ENCODE measurements around the gene MBNL1. TPM values are rescaled to one million over a fixed set of nuclear protein-coding genes. Genes with fewer than 3 reads are reported as not detected.

MBNL1 gene
- total RNA-seq, 2 experiments from 2014 or later, result 163 to 174 TPM

- peaks cover 54% of the 10 kb centered on the region for H3K36me3 ChIP-seq (ENCODE audit: insufficient read depth, low read length)
- ChIA-PET POLR2A (interaction anchor here (0.7 kb wide), 1 partner anchor 12 kb away, joined by 4 read pairs; no protein-coding TSS in a partner anchor), CTCF (ENCODE audit: unreplicated experiment) (no interaction called here)
- H3K4me3 ChIP-seq (ENCODE audit: low read depth, low read length, poor library complexity, severe bottlenecking), result no peak overlapping the region
- H3K4me1 ChIP-seq (ENCODE audit: insufficient read depth, low read length, poor library complexity, severe bottlenecking), result peaks cover 16% of the 10 kb centered on the region
- intact Hi-C loops (cut with micrococcal nuclease; ENCODE audit: unreplicated experiment), result no loop called here
- H3K79me2 ChIP-seq (ENCODE audit: insufficient read depth, low read depth, low read length), result peaks cover 98% of the 10 kb centered on the region
- H3K27ac ChIP-seq (ENCODE audit: low read depth, low read length, poor library complexity, severe bottlenecking), result no peak overlapping the region
- H3K9me2 ChIP-seq (ENCODE audit: insufficient read depth, low read length), result no peaks in the 10 kb centered on the region
- no peak overlapping the region for H2AFZ ChIP-seq (ENCODE audit: low read length)
- no TSS peak for BruUV-seq (replicated peaks)
- DNase-seq (ENCODE audit: low spot score), result peak; percentile 27
- TF ChIP-seq CTCF (conservative IDR thresholded peaks at IDR 0.05; ENCODE audit: low read length), result no peak
- TF ChIP-seq EZH2phosphoT487 (IDR thresholded peaks at IDR 0.05; ENCODE audit: borderline replicate concordance, low read depth, low read length), result no peak
- peaks cover 8% of the 10 kb centered on the region; the same call in 1 of the 2 replicates for H3K9me3 ChIP-seq (ENCODE audit: low read length)
- peaks cover 22% of the 10 kb centered on the region; the same call in 1 of the 2 replicates for H4K20me1 ChIP-seq (ENCODE audit: insufficient read depth, low read length)
- H3K4me2 ChIP-seq (ENCODE audit: low read length), result peak overlapping the region; percentile 5
These were observed 54.0 kb downstream of the MBNL1 start for GRCh38 chr3:152322756-152323155.

GRCh38 chr3:152323834-152324233, 55.1 kb downstream of the MBNL1 start:
- Histone ChIP-seq H3K27ac (ENCODE audit: low read depth, low read length, poor library complexity, severe bottlenecking) (no peak overlapping the region), H3K36me3 (ENCODE audit: insufficient read depth, low read length) (peaks cover 55% of the 10 kb centered on the region), H2AFZ (ENCODE audit: low read length) (no peak overlapping the region), H3K4me1 (ENCODE audit: insufficient read depth, low read length, poor library complexity, severe bottlenecking) (peaks cover 16% of the 10 kb centered on the region), H3K9me2 (ENCODE audit: insufficient read depth, low read length) (no peaks in the 10 kb centered on the region), H3K4me2 (ENCODE audit: low read length) (no peak overlapping the region), H3K4me3 (ENCODE audit: low read depth, low read length, poor library complexity, severe bottlenecking) (no peak overlapping the region), H3K9me3 (ENCODE audit: low read length) (peaks cover 8% of the 10 kb centered on the region; the same call in 1 of the 2 replicates), H3K79me2 (ENCODE audit: insufficient read depth, low read depth, low read length) (peaks cover 98% of the 10 kb centered on the region), H4K20me1 (ENCODE audit: insufficient read depth, low read length) (peaks cover 17% of the 10 kb centered on the region; the same call in 1 of the 2 replicates)
- intact Hi-C loops (cut with micrococcal nuclease; ENCODE audit: unreplicated experiment), result no loop called here
- ChIA-PET POLR2A (interaction anchor here (1.1 to 1.5 kb wide), 4 partner anchors 9 to 51 kb away, joined by 3 to 6 read pairs (median 4); no protein-coding TSS in a partner anchor), CTCF (ENCODE audit: unreplicated experiment) (no interaction called here)
- no peak for DNase-seq (ENCODE audit: low spot score)
- BruUV-seq (replicated peaks), result no TSS peak
- TF ChIP-seq CTCF (conservative IDR thresholded peaks at IDR 0.05; ENCODE audit: low read length), result no peak
- no peak for TF ChIP-seq EZH2phosphoT487 (IDR thresholded peaks at IDR 0.05; ENCODE audit: borderline replicate concordance, low read depth, low read length)

- H3K4me3 ChIP-seq (ENCODE audit: low read depth, low read length, poor library complexity, severe bottlenecking), result no peak overlapping the region
- peaks cover 9% of the 10 kb centered on the region; the same call in 1 of the 2 replicates for H4K20me1 ChIP-seq (ENCODE audit: insufficient read depth, low read length)
- no peak overlapping the region for H3K27ac ChIP-seq (ENCODE audit: low read depth, low read length, poor library complexity, severe bottlenecking)
- TF ChIP-seq CTCF (conservative IDR thresholded peaks at IDR 0.05; ENCODE audit: low read length) (no peak), EZH2phosphoT487 (IDR thresholded peaks at IDR 0.05; ENCODE audit: borderline replicate concordance, low read depth, low read length) (no peak)
- peaks cover 16% of the 10 kb centered on the region for H3K4me1 ChIP-seq (ENCODE audit: insufficient read depth, low read length, poor library complexity, severe bottlenecking)
- DNase-seq (ENCODE audit: low spot score), result no peak
- intact Hi-C loops (cut with micrococcal nuclease; ENCODE audit: unreplicated experiment), result no loop called here
- no peak overlapping the region for H3K4me2 ChIP-seq (ENCODE audit: low read length)
- H2AFZ ChIP-seq (ENCODE audit: low read length), result no peak overlapping the region
- H3K9me3 ChIP-seq (ENCODE audit: low read length), result peaks cover 8% of the 10 kb centered on the region; the same call in 1 of the 2 replicates
- no TSS peak for BruUV-seq (replicated peaks)
- CTCF ChIA-PET (ENCODE audit: unreplicated experiment), result no interaction called here
- H3K36me3 ChIP-seq (ENCODE audit: insufficient read depth, low read length), result peaks cover 54% of the 10 kb centered on the region
- H3K79me2 ChIP-seq (ENCODE audit: insufficient read depth, low read depth, low read length), result peaks cover 98% of the 10 kb centered on the region
- H3K9me2 ChIP-seq (ENCODE audit: insufficient read depth, low read length), result no peaks in the 10 kb centered on the region
- POLR2A ChIA-PET, result interaction anchor here (1.5 kb wide), 1 partner anchor 19 kb away, joined by 4 read pairs; no protein-coding TSS in a partner anchor
These were observed 56.4 kb downstream of the MBNL1 start for GRCh38 chr3:152325136-152325535.
